Measurements from ENCODE around the gene TMEM125. TPM values are rescaled to one million over a fixed set of nuclear protein-coding genes. Genes with fewer than 3 reads are reported as not detected.

Gene TMEM125
- total and polyA plus RNA-seq, 10 of the 15 experiments (the other 5 are each of a cell fraction or from before 2014, with no cell fraction given), result 0.28 TPM; not detected in 9

GRCh38 chr1:43234267-43234666 is 35.5 kb upstream of the TMEM125 start:
- H4K20me1 ChIP-seq (ENCODE audit: control insufficient read depth, insufficient read depth), result no peaks in the 10 kb centered on the region
- TF ChIP-seq NFXL1 (IDR thresholded peaks at IDR 0.05; ENCODE audit: borderline replicate concordance) (no peak), RELB (IDR thresholded peaks at IDR 0.05; ENCODE audit: low read depth) (no peak), NBN (IDR thresholded peaks at IDR 0.05) (no peak), NR2C1 (IDR thresholded peaks at IDR 0.05) (no peak), CTCF (IDR thresholded peaks at IDR 0.05 in 2 of 3, conservative IDR thresholded peaks at IDR 0.05 in 1 of 3; ENCODE audit: control insufficient read depth in 2 of 3, extremely low read depth in 1 of 3, insufficient read depth in 1 of 3, low read depth in 3 of 3, low read length in 3 of 3) (no peak), TARDBP (IDR thresholded peaks at IDR 0.05; ENCODE audit: borderline replicate concordance) (no peak), ESRRA (IDR thresholded peaks at IDR 0.05; ENCODE audit: low read length) (no peak), IKZF2 (IDR thresholded peaks at IDR 0.05) (no peak), CHD4 (IDR thresholded peaks at IDR 0.05) (no peak), E2F4 (IDR thresholded peaks at IDR 0.05; ENCODE audit: low read depth, low read length) (no peak), PML (IDR thresholded peaks at IDR 0.05; ENCODE audit: low read length) (no peak), SIX5 (IDR thresholded peaks at IDR 0.05; ENCODE audit: low read depth, low read length, severe bottlenecking) (no peak), IRF3 (IDR thresholded peaks at IDR 0.05) (no peak), HCFC1 (IDR thresholded peaks at IDR 0.05; ENCODE audit: low read length) (no peak), CBX3 (IDR thresholded peaks at IDR 0.05; ENCODE audit: borderline replicate concordance, low read depth) (no peak), RBBP5 (conservative IDR thresholded peaks at IDR 0.05) (no peak)
- H3K4me3 ChIP-seq, result no peak overlapping the region
- BruUV-seq (replicated peaks), result no TSS peak
- H3K9me3 ChIP-seq (replicated peaks; ENCODE audit: control insufficient read depth, insufficient read depth, low read length), result no peaks in the 10 kb centered on the region
- ATAC-seq (no peak), FAIRE-seq (no peak), DNase-seq (ENCODE audit: low read depth, low spot score) (no peak)
- SMC1A ChIA-PET (ENCODE audit: uncharacterized antibody, unreplicated experiment), result no interaction called here
- H3K4me1 ChIP-seq (ENCODE audit: control insufficient read depth, insufficient read depth, low read length), result peaks cover 12% of the 10 kb centered on the region
- no peak overlapping the region for H3K27ac ChIP-seq (ENCODE audit: control insufficient read depth, insufficient read depth)
- H2AFZ ChIP-seq (ENCODE audit: control insufficient read depth, low read depth, low read length), result no peak overlapping the region
- POLR2A ChIA-PET, result no interaction called here
- 92% methylated on average over 17 of the region's 17 CpGs for WGBS (ENCODE audit: insufficient coverage, insufficient replicate concordance, low lambda C conversion rate, missing lambda C conversion rate)
- intact Hi-C loops (cut with micrococcal nuclease; ENCODE audit: unreplicated experiment), result no loop called here
- no peaks in the 10 kb centered on the region for H3K79me2 ChIP-seq (ENCODE audit: control insufficient read depth, insufficient read depth, low read length)
- in situ Hi-C loops (cut with MboI), result no loop called here
- no peak overlapping the region for H3K9ac ChIP-seq (ENCODE audit: control insufficient read depth, insufficient read depth, low read length)
- RAD21 ChIA-PET (ENCODE audit: unreplicated experiment), result interaction anchor here (1.5 kb wide), 1 partner anchor 180 kb away, joined by 4 read pairs; no protein-coding TSS in a partner anchor
- H3K36me3 ChIP-seq (ENCODE audit: control insufficient read depth in 2 of 2, insufficient read depth in 2 of 2, low read length in 1 of 2), result peaks cover 2 to 3% of the 10 kb centered on the region in 2 experiments; a peak in 2 of 4 replicates
- H3K27me3 ChIP-seq (replicated peaks in 1 of 2; ENCODE audit: control insufficient read depth in 2 of 2, insufficient read depth in 2 of 2, low read length in 1 of 2), result no peaks in the 10 kb centered on the region
- CTCF ChIA-PET, result interaction anchor here (1.0 kb wide), 2 partner anchors 156 to 179 kb away, joined by 3 read pairs; partner anchors contain the start of genes MED8 and SZT2
- H3K4me2 ChIP-seq (ENCODE audit: control insufficient read depth, insufficient read depth), result no peak overlapping the region

All from GM12878 (cell line).